Mucosa of rectum (tissue), 2 donors: ENCODE data around the gene MTMR11.

Experiments used
- H3K27ac ChIP-seq, 2 donors: one replicate each; pipeline ENCODE4 v1.7.0; 2013; ENCODE audit warnings: inconsistent platforms in 2 of 2, low read depth in 2 of 2, low read length in 2 of 2
- H3K27me3 ChIP-seq, 2 donors: one replicate each; pipeline ENCODE4 v1.7.0; 2013; ENCODE audit warnings: low read length in 2 of 2; ENCODE audit not compliant: control insufficient read depth in 2 of 2, insufficient read depth in 2 of 2
- H3K36me3 ChIP-seq, 2 donors: one replicate each; pipeline ENCODE4 v1.7.0; 2013; ENCODE audit warnings: low read length in 2 of 2; ENCODE audit not compliant: control insufficient read depth in 2 of 2, insufficient read depth in 2 of 2
- H3K4me1 ChIP-seq, 2 donors: one replicate each; pipeline ENCODE4 v1.7.0; 2013; ENCODE audit warnings: low read length in 2 of 2, mild to moderate bottlenecking in 1 of 2; ENCODE audit not compliant: control insufficient read depth in 2 of 2, insufficient read depth in 2 of 2
- H3K4me3 ChIP-seq, 2 donors: one replicate each; pipeline ENCODE4 v1.7.0; 2013; ENCODE audit warnings: low read length in 2 of 2
- H3K9ac ChIP-seq, 2 donors: one replicate each; pipeline ENCODE4 v1.7.0; 2013; ENCODE audit warnings: low read length in 2 of 2, low read depth in 1 of 2, mild to moderate bottlenecking in 1 of 2
- H3K9me3 ChIP-seq, 2 donors: one replicate each; pipeline ENCODE4 v1.7.0; 2013; ENCODE audit warnings: low read length in 2 of 2; ENCODE audit not compliant: control insufficient read depth in 2 of 2
- donor health status: healthy.
- donor health status: Normal muscosa, but diverticular disease.

Gene MTMR11

DNA sequence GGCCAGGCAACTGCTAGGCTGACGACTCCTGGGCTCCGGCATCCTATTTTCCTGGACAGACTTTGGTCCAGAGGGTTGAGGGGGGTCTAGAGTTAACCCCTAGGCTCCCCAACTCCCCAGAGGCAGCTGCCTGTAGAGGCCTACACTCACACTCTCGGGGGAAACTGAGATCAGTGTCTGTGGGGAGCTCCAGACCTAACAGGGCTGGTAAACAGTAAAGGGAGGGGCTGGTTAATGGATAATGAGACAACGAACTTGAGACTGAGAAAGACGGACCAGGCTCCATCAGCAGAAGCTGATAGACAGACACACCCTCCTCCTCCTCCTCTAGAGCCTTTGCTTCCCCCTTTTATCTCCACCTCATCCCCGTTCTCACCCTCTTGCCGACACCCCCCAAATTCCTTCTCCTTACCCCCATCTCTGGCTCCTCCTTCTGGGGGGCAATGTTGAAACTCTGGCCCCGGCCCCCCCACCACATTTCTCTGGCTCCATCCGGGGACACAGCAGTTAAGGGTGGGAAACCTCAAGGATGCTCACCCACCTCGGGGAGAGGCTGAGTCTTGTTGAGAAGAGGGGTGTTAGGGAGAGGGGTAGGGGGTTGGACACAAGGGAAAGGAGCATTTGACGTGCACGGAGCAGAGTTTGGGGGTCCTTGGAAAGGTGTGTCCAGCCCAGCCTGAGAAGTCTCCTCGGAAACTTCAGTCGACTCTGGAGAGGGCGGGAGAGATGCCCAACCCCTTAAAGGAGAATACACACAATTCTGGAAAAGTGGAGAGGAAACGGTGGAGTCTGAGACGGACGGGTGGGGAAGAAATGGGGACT is at the start of gene MTMR11:
Gene MTMR11 (minus strand): TSS at position 710 of the 822 bp plus-strand sequence. CDS start 232 bp downstream, at position 478.
- peaks cover 38 to 71% of the 10 kb centered on the region in 2 donors for H3K4me1 ChIP-seq
- peaks cover 13 to 24% of the 10 kb centered on the region in 2 donors for H3K36me3 ChIP-seq
- peak within 1 kb of the TSS; percentile 84 to 94 for H3K9ac ChIP-seq
- H3K4me3 ChIP-seq: peak within 1 kb of the TSS; percentile 88 to 90
- H3K9me3 ChIP-seq: no peaks in the 10 kb centered on the region
- H3K27me3 ChIP-seq: no peaks in the 10 kb centered on the region
- H3K27ac ChIP-seq: peak within 1 kb of the TSS; percentile 91 to 92

GRCh38 chr1:149979972-149980540 is 43.4 kb upstream of the MTMR11 start:
- H3K9me3 ChIP-seq: no peaks in the 10 kb centered on the region
- peaks cover 9% of the 10 kb centered on the region in 2 donors for H3K4me1 ChIP-seq
- no peak overlapping the region for H3K9ac ChIP-seq
- H3K27ac ChIP-seq: no peak overlapping the region
- peaks cover 0 to 15% of the 10 kb centered on the region in 2 donors for H3K36me3 ChIP-seq
- H3K27me3 ChIP-seq: no peaks in the 10 kb centered on the region
- no peak overlapping the region for H3K4me3 ChIP-seq

DNA sequence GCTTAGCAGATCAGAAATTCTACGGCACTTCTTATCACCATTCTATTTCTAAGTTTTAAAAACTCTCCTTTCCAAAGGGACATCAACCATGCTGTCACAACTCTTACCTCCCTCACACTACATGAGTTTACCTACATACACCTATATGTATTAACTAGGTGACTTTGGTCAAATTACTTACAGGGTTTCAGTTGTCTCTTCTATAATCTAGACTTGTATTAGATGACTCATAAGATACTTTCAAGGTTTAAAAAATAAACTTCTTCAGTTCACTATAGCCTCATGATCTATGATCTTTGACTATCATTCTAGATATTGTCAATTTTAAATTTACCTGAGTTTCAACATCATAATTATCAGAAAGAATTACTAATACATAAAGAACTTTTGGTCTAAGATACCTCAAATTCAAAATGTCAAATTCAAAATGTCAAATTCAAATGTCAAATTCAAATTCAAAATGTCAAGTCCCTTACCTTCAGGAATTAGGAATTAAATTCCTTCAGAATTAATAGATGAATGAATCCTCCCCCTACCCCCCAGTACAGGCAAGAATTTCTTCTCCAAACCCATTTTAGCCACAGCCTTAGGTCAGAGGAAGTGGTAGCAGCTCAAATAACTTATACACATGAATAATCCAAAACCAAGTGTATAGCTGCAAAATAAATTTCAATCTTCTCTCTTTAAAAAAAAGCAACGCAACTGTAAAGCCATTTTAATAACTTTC is 42.7 kb upstream of the MTMR11 start:
- no peaks in the 10 kb centered on the region for H3K27me3 ChIP-seq
- peaks cover 9% of the 10 kb centered on the region in 2 donors for H3K4me1 ChIP-seq
- H3K9me3 ChIP-seq: no peaks in the 10 kb centered on the region
- no peak overlapping the region for H3K9ac ChIP-seq
- no peak overlapping the region for H3K4me3 ChIP-seq
- peaks cover 3 to 17% of the 10 kb centered on the region in 2 donors for H3K36me3 ChIP-seq
- no peak overlapping the region for H3K27ac ChIP-seq

- Histone ChIP-seq H3K9me3 (no peaks in the 10 kb centered on the region), H3K27ac (no peak overlapping the region), H3K4me3 (no peak overlapping the region), H3K9ac (no peak overlapping the region), H3K4me1 (peaks cover 9% of the 10 kb centered on the region in 2 donors), H3K27me3 (no peaks in the 10 kb centered on the region), H3K36me3 (peaks cover 5 to 17% of the 10 kb centered on the region in 2 donors)
These were observed 41.9 kb upstream of the MTMR11 start for GRCh38 chr1:149978547-149979023.

DNA sequence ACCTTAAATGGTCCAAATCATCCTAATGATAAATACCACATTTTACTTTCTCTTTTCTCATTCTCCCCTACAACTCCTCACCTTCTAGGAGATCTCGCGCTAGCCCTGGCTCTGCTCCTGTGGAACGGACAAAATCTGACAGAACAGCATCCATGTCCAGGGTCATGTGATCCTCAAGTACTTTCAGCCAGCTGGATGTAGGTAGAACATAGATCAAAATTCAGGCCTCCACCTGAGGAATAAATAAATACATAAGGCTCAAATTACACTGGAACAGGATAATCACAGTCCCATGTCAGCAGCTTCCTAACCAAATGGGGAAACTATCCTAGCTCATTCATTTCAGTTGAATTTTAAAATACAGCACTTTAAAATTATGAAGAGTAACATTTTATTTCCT is 40.7 kb upstream of the MTMR11 start:
- Histone ChIP-seq H3K9me3 (no peaks in the 10 kb centered on the region), H3K9ac (no peak overlapping the region), H3K4me3 (no peak overlapping the region), H3K36me3 (peaks cover 13 to 20% of the 10 kb centered on the region in 2 donors), H3K27ac (no peak overlapping the region), H3K27me3 (no peaks in the 10 kb centered on the region), H3K4me1 (peaks cover 9% of the 10 kb centered on the region in 2 donors)

DNA sequence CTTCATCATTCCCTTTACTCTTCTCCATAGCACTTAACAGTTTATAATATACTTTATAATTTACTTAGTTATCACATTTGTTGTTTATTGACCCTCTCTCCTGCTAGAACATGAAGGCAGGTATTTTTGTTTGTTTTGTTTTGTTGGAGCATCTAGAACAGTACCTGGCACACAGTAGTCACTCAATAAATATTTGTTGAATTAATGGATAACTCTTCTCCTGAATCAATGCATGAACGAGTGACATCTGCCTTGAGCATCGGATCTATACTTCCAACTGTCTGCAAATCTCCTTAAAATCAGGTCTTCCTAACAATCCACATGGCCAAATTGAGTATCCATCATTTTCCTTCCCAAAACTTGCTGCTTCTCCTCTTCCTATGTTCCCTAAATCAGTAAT is 35.9 kb upstream of the MTMR11 start:
- no peaks in the 10 kb centered on the region for H3K9me3 ChIP-seq
- peaks cover 0 to 2% of the 10 kb centered on the region in 2 donors for H3K4me1 ChIP-seq
- H3K36me3 ChIP-seq: peaks cover 35 to 36% of the 10 kb centered on the region in 2 donors
- H3K27ac ChIP-seq: no peak overlapping the region
- no peak overlapping the region for H3K4me3 ChIP-seq
- H3K27me3 ChIP-seq: no peaks in the 10 kb centered on the region
- no peak overlapping the region for H3K9ac ChIP-seq

DNA sequence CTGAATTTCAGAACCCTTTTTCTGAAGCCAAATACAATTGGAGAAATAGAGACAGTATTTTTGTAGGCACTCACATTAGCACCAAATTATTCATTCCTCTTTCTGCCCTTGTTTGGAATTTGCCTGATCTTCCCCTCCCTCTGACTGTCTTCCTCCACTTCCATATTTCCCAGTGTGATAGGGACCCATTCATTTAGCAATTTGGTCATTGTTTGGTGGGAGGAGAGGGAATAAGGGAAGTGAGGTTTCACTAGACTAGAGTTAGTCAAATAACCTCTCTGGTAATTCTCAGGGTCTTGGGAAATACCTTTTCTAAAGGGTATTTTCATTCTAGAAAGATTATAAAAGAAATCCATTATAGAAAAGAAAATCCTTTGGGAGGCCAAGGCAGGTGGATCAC is 31.0 kb upstream of the MTMR11 start:
- Histone ChIP-seq H3K27ac (no peak overlapping the region), H3K4me1 (no peaks in the 10 kb centered on the region), H3K4me3 (no peak overlapping the region), H3K27me3 (no peaks in the 10 kb centered on the region), H3K9me3 (no peaks in the 10 kb centered on the region), H3K9ac (no peak overlapping the region), H3K36me3 (peaks cover 45 to 53% of the 10 kb centered on the region in 2 donors)

GRCh38 chr1:149967041-149967440 is 30.4 kb upstream of the MTMR11 start:
- Histone ChIP-seq H3K9me3 (no peaks in the 10 kb centered on the region), H3K27ac (no peak overlapping the region), H3K4me3 (no peak overlapping the region), H3K27me3 (no peaks in the 10 kb centered on the region), H3K9ac (no peak overlapping the region), H3K36me3 (peaks cover 42 to 48% of the 10 kb centered on the region in 2 donors), H3K4me1 (no peaks in the 10 kb centered on the region)

DNA sequence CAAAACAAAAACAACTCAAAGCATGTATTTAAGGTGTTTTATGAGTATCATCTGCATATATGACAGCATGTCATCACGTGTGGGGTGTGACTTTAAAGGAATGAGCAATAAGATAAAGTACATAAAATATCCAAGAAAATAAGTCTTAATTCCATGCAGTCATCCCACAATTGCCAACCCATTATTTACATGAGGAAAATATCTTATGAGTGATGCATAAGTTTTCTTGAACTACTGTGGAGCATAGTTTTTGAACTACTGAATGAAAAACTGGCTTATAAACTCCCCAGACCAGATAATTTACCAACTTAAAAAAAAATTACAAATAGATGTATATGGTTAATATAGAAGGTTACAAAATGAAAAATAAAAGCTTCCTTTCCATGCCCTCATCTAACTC is 29.7 kb upstream of the MTMR11 start:
- peaks cover 39 to 43% of the 10 kb centered on the region in 2 donors for H3K36me3 ChIP-seq
- no peak overlapping the region for H3K4me3 ChIP-seq
- no peaks in the 10 kb centered on the region for H3K27me3 ChIP-seq
- H3K4me1 ChIP-seq: no peaks in the 10 kb centered on the region
- no peak overlapping the region for H3K27ac ChIP-seq
- H3K9me3 ChIP-seq: no peaks in the 10 kb centered on the region
- no peak overlapping the region for H3K9ac ChIP-seq

- Histone ChIP-seq H3K4me1 (no peaks in the 10 kb centered on the region), H3K27me3 (no peaks in the 10 kb centered on the region), H3K9ac (no peak overlapping the region), H3K4me3 (no peak overlapping the region), H3K36me3 (peaks cover 33 to 41% of the 10 kb centered on the region in 2 donors), H3K9me3 (no peaks in the 10 kb centered on the region), H3K27ac (no peak overlapping the region)
These were observed 28.8 kb upstream of the MTMR11 start for GRCh38 chr1:149965440-149965839.
